HG02938 (cell line): ENCODE data around the gene OTC.

ENCODE experiments used
- ATAC-seq: cut with Tn5 transposase; IDR thresholded peaks from one replicate; pipeline ENCODE4 v1.9.1; 2021; ENCODE audit warnings: mild to moderate bottlenecking, moderate library complexity; ENCODE audit not compliant: unreplicated experiment

Gene OTC

DNA sequence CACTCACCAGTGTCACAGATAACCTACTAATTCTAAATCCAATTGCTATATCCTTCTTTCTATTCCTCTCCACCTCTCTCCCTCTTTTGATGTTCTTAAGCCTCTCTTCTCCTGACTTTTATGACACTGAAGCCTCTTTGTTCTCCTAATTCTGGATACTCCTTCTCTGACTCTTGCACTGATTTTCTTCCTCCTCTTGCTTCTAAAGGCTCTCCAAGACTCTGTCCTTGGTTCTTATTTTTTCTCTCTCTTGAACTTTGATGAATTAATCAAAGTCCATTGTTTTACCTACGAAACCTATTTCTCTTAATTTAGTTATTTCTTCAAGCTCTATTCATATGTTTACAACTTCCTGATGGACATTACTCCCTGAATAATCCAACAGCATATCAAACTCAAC, 113.3 kb downstream of the OTC start:
- ATAC-seq: no peak

DNA sequence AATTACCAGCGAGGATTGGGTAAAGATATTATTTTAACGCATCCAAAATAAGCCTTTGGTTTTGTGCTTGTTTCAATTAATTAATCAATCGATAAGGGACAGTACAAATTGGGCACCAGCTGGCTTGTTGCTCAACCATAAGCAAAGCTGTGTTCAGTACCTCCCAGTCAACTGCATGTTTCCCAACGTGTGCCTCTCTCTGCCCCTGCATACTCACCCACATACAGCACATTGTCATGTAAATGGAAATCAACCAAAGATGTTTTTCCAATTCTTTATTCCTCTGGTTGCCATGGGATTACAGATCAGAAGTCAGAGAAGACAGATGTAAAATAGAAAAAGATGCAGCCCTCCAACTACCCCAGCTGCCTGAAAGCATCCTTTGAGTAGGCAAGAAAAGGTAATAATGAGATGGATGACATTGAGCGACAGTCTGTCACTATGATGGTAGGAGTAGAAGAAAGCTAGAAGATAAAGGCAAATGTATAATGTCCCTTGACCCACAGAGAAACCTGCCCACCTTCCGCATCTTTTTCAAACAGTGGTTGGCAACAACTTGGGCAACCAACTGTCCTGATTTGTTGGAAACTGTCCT, 116.3 kb downstream of the OTC start:
- ATAC-seq: no peak
